OCI-LY7 (cell line): Measurements from ENCODE around the gene TAGLN3. TPM values are rescaled to one million over a fixed set of nuclear protein-coding genes. Genes with fewer than 3 reads are reported as not detected.
A peak's percentile ranks its signal among the peaks of the same experiment; 100 is the strongest.

Experiments used
- BruUV-seq: library from RNA; stranded (reverse); fragments of 400-500 nt; replicated peaks from 2 replicates; lab custom pipeline; 2021; lab: Mats Ljungman, UMichigan
- CTCF ChIA-PET: fragments of 300-600 bp; sonication (Branson Sonifier 250); formaldehyde crosslinking; loops from one replicate; lab custom pipeline; 2022; ENCODE audit warnings: antibody characterized with exemption; ENCODE audit not compliant: unreplicated experiment; lab: Charles Lee
- POLR2A ChIA-PET: fragments of 300-600 bp; sonication (Branson Sonifier 250); formaldehyde crosslinking; loops from one replicate; lab custom pipeline; 2022; ENCODE audit warnings: antibody characterized with exemption; lab: Charles Lee
- DNase-seq: peaks from one replicate; pipeline ENCODE4 v3.0.0-alpha.2; 2015; ENCODE audit warnings: low spot score
- H2AFZ ChIP-seq: fragments of 200-600 bp; sonication (generic), shearing (Covaris generic); 2 replicates; pipeline ENCODE4 v1.6.1; 2014; ENCODE audit warnings: mild to moderate bottlenecking, antibody characterized with exemption, low read length, moderate library complexity
- H3K27ac ChIP-seq: fragments of 200-600 bp; sonication (generic); 2 replicates; pipeline ENCODE4 v1.5.1; 2014; ENCODE audit warnings: mixed run types, low read depth, mild to moderate bottlenecking, moderate library complexity, low read length, inconsistent platforms; ENCODE audit not compliant: poor library complexity, severe bottlenecking
- H3K36me3 ChIP-seq: fragments of 200-600 bp; sonication (generic); 2 replicates; pipeline ENCODE4 v1.6.1; 2014; ENCODE audit warnings: mild to moderate bottlenecking, antibody characterized with exemption, low read length, moderate library complexity, mixed read lengths; ENCODE audit not compliant: insufficient read depth
- H3K4me1 ChIP-seq: fragments of 200-600 bp; sonication (generic); 2 replicates; pipeline ENCODE4 v1.5.1; 2014; ENCODE audit warnings: mild to moderate bottlenecking, low read length; ENCODE audit not compliant: insufficient read depth, poor library complexity, severe bottlenecking
- H3K4me2 ChIP-seq: fragments of 200-600 bp; sonication (generic); 2 replicates; pipeline ENCODE4 v1.6.1; 2014; ENCODE audit warnings: mild to moderate bottlenecking, low read length
- H3K4me3 ChIP-seq: fragments of 200-600 bp; sonication (generic); 2 replicates; pipeline ENCODE4 v1.5.1; 2014; ENCODE audit warnings: mild to moderate bottlenecking, low read depth, low read length; ENCODE audit not compliant: poor library complexity, severe bottlenecking
- H3K79me2 ChIP-seq: fragments of 200-600 bp; sonication (generic); 2 replicates; pipeline ENCODE4 v1.6.1; 2016; ENCODE audit warnings: low read depth, mild to moderate bottlenecking, low read length, moderate library complexity, mixed read lengths; ENCODE audit not compliant: insufficient read depth
- H3K9me2 ChIP-seq: fragments of 200-600 bp; sonication (generic); 2 replicates; pipeline ENCODE4 v1.6.1; 2016; ENCODE audit warnings: mild to moderate bottlenecking, low read length, mixed read lengths; ENCODE audit not compliant: insufficient read depth
- H3K9me3 ChIP-seq: fragments of 200-600 bp; sonication (generic); 2 replicates; pipeline ENCODE4 v1.6.1; 2014; ENCODE audit warnings: mild to moderate bottlenecking, mixed run types, low read length, mixed read lengths
- H4K20me1 ChIP-seq: fragments of 200-600 bp; sonication (generic); 2 replicates; pipeline ENCODE4 v1.6.1; 2014; ENCODE audit warnings: mild to moderate bottlenecking, antibody characterized with exemption, low read length, moderate library complexity, mixed read lengths; ENCODE audit not compliant: insufficient read depth
- EZH2phosphoT487 ChIP-seq: fragments of 200-600 bp; sonication (generic); IDR thresholded peaks from 2 replicates; pipeline ENCODE4 v1.6.1; 2018; ENCODE audit warnings: low read depth, borderline replicate concordance, mild to moderate bottlenecking, mixed run types, antibody characterized with exemption, low read length, moderate library complexity, mixed read lengths
- intact Hi-C: fragments of 100-400 bp; cut with micrococcal nuclease; formaldehyde crosslinking; loops from one replicate; pipeline ENCODE4 v1.10.0; 2022; ENCODE audit not compliant: unreplicated experiment
- total RNA-seq, 2 experiments: library from RNA; depleted of rRNA in 1 of 2; stranded (reverse); fragments of >200 nt in 1 of 2; shearing (Covaris generic) in 1 of 2; gene quantifications; 2 replicates each; pipeline ENCODE4 v1.2.3, GENCODE V29; 2014 to 2022
- TF ChIP-seq, protein P1 (sequence below): fragments of 200-600 bp; sonication (generic); conservative IDR thresholded peaks from 2 replicates; pipeline ENCODE4 v1.5.1; 2014; ENCODE audit warnings: mild to moderate bottlenecking, antibody characterized with exemption, low read length, moderate library complexity, mixed read lengths

TAGLN3 gene
- total RNA-seq, 2 experiments from 2014 or later = not detected

DNA sequence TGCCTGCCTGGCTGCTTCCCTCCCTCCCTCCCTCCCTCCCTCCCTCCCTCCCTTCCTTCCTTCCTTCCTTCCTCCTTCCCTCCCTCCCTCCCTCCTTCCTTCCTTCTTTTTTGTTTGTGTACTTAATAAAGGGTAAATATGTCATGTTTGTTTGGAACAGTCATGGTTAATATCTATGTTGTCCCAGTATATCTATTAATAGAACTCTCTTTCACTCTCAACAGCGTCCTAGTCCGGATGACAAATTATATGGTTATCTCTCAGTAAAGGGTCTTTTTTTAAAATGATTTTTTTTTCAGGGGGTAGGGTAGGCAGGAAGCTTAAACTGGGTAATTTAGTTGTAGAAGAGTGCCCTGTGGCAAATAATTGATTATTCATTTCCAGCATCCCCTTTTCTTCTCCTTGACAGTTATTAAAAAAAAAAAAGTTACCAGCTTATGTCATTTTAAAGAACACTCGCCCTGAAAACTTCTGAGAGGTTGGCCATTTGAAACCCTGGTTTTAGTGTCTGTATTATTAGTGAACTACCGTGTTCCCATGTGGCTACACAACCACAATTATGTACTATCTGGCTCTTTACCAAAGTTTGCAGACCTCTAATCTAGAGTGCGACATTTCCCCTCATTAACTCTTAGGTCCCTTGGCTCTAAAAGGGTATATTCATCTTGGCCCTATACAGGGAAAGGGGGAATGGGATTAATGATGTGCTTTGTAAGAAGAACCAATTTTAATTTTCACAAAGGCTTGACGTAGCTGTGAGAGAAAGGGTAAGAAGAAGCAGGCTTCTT, 13.7 kb downstream of the TAGLN3 start:
- Histone ChIP-seq H3K79me2 (no peaks in the 10 kb centered on the region), H3K9me2 (no peaks in the 10 kb centered on the region), H3K4me2 (no peak overlapping the region), H3K9me3 (no peaks in the 10 kb centered on the region), H3K4me3 (no peak overlapping the region), H2AFZ (peak overlapping the region; percentile 4; the same call in 1 of the 2 replicates), H3K4me1 (no peaks in the 10 kb centered on the region), H4K20me1 (no peaks in the 10 kb centered on the region), H3K36me3 (no peaks in the 10 kb centered on the region), H3K27ac (no peak overlapping the region)
- TF ChIP-seq EZH2phosphoT487 = no peak
- TF ChIP-seq, protein P1, sequence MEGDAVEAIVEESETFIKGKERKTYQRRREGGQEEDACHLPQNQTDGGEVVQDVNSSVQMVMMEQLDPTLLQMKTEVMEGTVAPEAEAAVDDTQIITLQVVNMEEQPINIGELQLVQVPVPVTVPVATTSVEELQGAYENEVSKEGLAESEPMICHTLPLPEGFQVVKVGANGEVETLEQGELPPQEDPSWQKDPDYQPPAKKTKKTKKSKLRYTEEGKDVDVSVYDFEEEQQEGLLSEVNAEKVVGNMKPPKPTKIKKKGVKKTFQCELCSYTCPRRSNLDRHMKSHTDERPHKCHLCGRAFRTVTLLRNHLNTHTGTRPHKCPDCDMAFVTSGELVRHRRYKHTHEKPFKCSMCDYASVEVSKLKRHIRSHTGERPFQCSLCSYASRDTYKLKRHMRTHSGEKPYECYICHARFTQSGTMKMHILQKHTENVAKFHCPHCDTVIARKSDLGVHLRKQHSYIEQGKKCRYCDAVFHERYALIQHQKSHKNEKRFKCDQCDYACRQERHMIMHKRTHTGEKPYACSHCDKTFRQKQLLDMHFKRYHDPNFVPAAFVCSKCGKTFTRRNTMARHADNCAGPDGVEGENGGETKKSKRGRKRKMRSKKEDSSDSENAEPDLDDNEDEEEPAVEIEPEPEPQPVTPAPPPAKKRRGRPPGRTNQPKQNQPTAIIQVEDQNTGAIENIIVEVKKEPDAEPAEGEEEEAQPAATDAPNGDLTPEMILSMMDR = no peak
- intact Hi-C loops = no loop called here
- ChIA-PET POLR2A (interaction anchor here (0.5 to 1.5 kb wide), 6 partner anchors 9 to 1593 kb away, joined by 3 to 6 read pairs (median 3); partner anchors contain the start of genes ABHD10 and TAGLN3), CTCF (interaction anchor here (0.6 to 1.6 kb wide), 4 partner anchors 19 to 305 kb away, joined by 3 to 6 read pairs (median 4); no protein-coding TSS in a partner anchor)
- BruUV-seq = no TSS peak
- no peak for DNase-seq

DNA sequence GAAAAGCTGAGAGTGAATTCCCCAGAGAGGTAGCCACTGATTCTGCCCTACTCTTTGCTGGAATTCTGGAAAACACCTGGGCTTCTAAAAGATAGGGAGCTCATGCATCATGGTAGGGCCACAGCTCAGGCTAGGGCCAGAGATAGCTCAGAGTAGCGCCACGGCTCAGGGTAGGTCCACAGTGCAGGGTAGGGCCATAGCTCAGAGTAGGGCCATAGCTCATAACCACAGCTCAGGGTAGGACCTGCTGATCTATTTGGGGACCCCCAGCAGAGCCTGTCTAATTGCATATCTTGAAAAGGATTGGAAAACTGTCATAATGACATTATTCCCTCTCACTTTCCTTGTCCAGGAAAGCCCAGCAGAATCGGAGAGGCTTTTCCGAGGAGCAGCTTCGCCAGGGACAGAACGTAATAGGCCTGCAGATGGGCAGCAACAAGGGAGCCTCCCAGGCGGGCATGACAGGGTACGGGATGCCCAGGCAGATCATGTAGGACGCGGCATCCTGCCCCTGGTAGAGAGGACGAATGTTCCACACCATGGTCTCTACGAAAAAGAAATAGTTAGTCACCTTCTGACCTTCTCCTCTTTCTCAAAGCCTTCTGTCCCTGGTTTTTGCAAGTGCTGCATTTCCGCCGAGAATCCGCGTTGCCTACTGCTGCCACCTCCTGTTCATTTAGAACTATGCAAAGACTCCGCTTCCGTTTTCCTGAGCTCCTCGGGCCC, 14.5 kb downstream of the TAGLN3 start:
- ChIA-PET POLR2A (interaction anchor here (0.5 to 1.5 kb wide), 7 partner anchors 10 to 1592 kb away, joined by 3 to 6 read pairs (median 3); partner anchors contain the start of genes ABHD10 and TAGLN3), CTCF (interaction anchor here (0.5 to 1.6 kb wide), 7 partner anchors 10 to 396 kb away, joined by 3 to 6 read pairs (median 3); no protein-coding TSS in a partner anchor)
- H3K27ac ChIP-seq = no peak overlapping the region
- no peak for TF ChIP-seq EZH2phosphoT487
- TF ChIP-seq, protein P1 = peak; percentile 78
- no peaks in the 10 kb centered on the region for H3K9me2 ChIP-seq
- no TSS peak for BruUV-seq
- H4K20me1 ChIP-seq = no peaks in the 10 kb centered on the region
- no peaks in the 10 kb centered on the region for H3K9me3 ChIP-seq
- H3K4me3 ChIP-seq = no peak overlapping the region
- no peaks in the 10 kb centered on the region for H3K36me3 ChIP-seq
- no peaks in the 10 kb centered on the region for H3K79me2 ChIP-seq
- H3K4me2 ChIP-seq = no peak overlapping the region
- H3K4me1 ChIP-seq = no peaks in the 10 kb centered on the region
- peak; percentile 58 for DNase-seq
- intact Hi-C loops = no loop called here
- peak overlapping the region; percentile 4; the same call in 1 of the 2 replicates for H2AFZ ChIP-seq
